GM18520 (cell line): ENCODE measurements around the gene TMEM17.

ENCODE experiments used
- ATAC-seq: cut with Tn5 transposase; IDR thresholded peaks from one replicate; pipeline ENCODE4 v1.9.1; 2021; ENCODE audit not compliant: unreplicated experiment

The TMEM17 gene

DNA sequence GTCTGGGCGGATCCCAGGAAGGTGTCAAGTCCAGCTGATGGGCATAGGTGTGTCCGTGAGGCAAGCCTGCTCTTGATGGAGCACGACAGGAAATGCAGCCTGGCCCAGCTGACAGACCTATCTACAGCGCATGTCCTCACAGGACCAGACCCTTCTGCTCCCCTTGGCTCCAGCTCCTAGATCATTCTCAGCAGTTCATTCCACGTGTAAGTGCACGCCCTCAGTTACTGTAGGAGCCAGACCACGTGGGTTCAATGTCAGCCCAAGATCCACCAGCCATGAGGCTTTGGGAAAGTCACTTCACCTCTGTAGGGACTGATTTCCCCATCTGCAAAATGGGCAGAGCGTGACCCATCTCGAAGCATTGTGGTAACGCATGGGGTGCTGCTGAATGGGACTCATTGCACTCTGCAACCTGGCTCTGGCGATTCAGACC, 47.8 kb downstream of the TMEM17 start:
- no peak for ATAC-seq

DNA sequence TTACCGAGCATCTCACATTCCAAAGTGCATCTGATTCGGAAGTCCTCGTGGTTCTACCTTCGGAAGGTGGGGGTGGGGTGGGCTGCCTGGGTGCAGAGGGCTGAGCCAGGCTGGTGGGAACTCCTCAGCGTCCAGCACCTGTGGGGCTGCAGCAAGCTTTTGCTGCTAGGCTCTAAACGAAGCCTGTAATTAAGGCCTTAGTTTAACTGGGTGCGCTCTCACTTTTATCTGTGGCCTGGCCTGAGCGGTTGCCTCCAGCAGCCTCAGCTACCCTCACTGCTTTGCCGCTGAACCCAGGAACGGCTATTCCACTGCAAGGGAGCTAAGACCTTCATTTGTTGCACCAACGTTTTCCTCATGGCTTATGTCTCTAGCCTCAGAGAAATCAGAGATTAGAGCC, 48.4 kb downstream of the TMEM17 start:
- no peak for ATAC-seq

DNA sequence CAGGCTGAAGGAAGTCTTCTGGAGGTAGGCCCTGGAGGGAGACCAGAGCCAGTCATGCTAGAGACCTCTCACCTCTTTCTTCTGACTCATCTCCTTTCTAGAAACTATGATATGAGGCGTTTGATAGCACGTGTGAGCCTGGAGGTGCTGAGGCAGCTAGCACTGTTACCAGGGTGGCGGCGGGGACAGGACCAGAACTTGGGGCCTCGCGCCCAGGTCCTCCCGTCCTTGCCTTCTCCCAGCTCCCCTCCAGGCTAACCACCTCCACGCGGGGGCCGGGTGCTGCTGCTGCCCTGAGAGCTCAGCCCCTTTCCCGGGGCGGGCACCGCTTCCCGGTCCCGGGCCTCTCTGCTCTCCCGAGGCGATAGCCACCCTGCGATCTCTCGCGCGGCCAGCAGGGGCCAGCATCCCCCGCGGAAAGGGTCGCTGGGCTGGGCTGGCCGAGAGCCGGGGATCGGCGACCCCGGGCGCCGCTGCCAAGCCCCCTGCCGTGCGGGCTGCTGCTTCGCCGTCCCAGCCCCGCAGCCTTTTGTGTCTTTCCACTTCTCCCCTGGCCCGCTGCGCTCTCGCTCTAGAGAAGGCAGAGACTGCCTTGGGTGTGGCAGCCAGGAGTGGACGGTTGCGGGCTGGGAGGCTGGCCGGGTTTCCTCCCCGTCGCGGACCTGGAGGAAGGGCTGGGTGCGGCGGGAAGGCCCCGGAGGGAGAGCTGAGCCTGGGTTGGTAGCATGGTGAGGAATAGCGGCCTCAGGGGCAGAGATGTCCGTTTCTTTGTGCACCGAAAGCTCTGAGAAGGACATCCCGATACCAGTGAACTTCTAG, 49.1 kb downstream of the TMEM17 start:
- ATAC-seq, result peak; percentile 71

- no peak for ATAC-seq
Measured at GRCh38 chr2:62455957-62456692, 49.9 kb downstream of the TMEM17 start.

DNA sequence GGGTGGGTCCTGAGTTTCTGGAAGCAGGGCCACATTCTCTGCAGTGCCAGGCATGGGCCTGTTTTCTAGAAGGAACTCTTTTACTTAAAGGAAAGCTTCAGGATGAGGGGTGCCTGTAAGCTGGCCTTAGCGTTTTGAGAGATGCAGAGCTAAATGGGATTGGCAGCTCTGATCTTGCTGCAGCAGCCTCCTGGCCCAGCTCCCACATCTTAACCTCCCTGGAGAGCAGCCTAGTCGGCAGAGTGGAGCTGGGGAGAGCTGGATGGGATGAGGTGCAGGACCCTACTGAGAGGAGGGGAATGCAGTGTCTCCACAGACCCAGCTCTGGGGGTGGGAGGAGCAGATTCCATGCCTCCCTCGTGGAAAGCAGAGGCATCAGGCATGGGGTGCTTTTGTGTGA, 52.0 kb downstream of the TMEM17 start:
- no peak for ATAC-seq

DNA sequence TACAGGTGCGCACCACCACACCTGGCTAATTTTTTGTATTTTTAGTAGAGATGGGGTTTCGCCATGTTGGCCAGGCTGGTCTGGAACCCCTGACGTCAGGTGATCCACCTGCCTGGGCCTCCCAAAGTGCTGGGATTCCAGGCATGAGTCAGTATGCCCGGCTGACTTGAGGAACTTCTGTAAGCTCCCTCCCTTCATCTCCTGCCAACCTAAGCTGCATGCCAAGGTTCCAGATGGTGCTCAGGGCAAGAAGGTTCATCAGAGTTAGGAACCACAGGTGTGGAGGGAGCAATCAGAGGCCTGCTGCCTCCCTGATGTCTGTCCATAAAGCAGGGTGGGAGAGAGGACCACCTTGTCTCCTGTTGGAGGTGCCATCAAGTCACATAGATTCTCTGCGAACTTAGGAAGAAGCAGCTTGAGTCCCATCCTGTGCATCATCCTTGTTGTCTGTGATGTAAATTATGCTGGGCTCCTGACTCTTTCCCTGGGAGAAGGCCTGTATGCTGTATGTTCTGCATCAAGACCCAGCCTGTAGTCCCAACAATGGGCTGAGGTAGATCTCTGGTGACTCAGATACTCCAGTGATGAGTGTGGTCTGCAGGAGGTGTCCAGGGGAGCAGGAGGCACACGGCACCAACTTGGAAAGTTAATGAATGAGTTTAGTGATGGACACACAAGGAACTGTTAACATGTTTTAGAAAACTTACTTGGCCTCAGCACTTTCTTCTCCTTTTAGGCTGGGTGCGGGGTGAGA, 53.1 kb downstream of the TMEM17 start:
- no peak for ATAC-seq

DNA sequence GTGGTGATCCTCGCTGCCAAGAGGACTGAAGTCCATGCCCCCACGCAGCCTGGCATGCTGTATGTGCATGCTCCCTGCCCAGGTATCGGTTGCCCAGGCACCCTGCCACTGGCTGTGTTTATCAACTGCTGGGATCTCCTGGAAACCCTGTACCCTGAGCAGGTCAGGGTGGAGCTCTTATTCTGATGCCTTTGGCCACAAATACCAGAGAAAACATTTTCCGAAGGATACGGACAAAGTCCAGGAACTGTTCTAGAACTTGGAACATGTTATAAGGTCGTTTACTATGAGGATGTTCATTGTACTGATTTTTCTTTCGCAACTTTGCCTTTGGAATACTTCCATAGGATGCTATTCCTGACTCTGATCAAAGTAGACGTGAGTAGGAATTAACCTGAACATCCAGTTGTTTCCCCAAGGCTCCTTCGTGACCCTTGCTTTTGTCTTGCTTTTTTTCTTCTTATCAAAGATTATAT, 55.2 kb downstream of the TMEM17 start:
- no peak for ATAC-seq
